ENCODE measurements around the gene TAP1.
"Not testable (repeated sequence)": the region's sequence is repeated elsewhere in the genome, so short reads cannot be mapped to it uniquely, and the experiment has no call there.

The TAP1 gene

GRCh38 chr6:32807020-32807580 lies 46.4 kb downstream of the TAP1 start:
- TF ChIP-seq CTCF (IDR thresholded peaks at IDR 0.05; ENCODE audit: low read depth, low read length) = no peak
- in situ Hi-C loops (cut with HindIII; ENCODE audit: low sequenced_read_pairs) = no loop called here
- no peak for DNase-seq (ENCODE audit: low read depth, low spot score)
- no peak overlapping the region for H3K4me3 ChIP-seq (ENCODE audit: low read depth, low read length)

- H3K4me3 ChIP-seq (ENCODE audit: low read depth, low read length); DNase-seq (ENCODE audit: low read depth, low spot score); in situ Hi-C loops (cut with HindIII; ENCODE audit: low sequenced_read_pairs): not testable (repeated sequence)
These were observed 48.1 kb downstream of the TAP1 start for GRCh38 chr6:32805404-32805803.

- H3K4me3 ChIP-seq (ENCODE audit: low read depth, low read length) = no peak overlapping the region
- no peak for DNase-seq (ENCODE audit: low read depth, low spot score)
- no peak for TF ChIP-seq CTCF (IDR thresholded peaks at IDR 0.05; ENCODE audit: low read depth, low read length)
- in situ Hi-C loops (cut with HindIII; ENCODE audit: low sequenced_read_pairs) = no loop called here
These were observed 50.1 kb downstream of the TAP1 start for GRCh38 chr6:32803416-32803815.

- H3K4me3 ChIP-seq (ENCODE audit: low read depth, low read length) = no peak overlapping the region
- in situ Hi-C loops (cut with HindIII; ENCODE audit: low sequenced_read_pairs) = no loop called here
- TF ChIP-seq CTCF (IDR thresholded peaks at IDR 0.05; ENCODE audit: low read depth, low read length) = no peak
- DNase-seq (ENCODE audit: low read depth, low spot score) = no peak
These were observed 53.8 kb downstream of the TAP1 start for GRCh38 chr6:32799740-32800139.

- TF ChIP-seq CTCF (IDR thresholded peaks at IDR 0.05; ENCODE audit: low read depth, low read length) = no peak
- no peak for DNase-seq (ENCODE audit: low read depth, low spot score)
- H3K4me3 ChIP-seq (ENCODE audit: low read depth, low read length) = no peak overlapping the region
- in situ Hi-C loops (cut with HindIII; ENCODE audit: low sequenced_read_pairs) = no loop called here
These were observed 54.3 kb downstream of the TAP1 start for GRCh38 chr6:32799168-32799567.

- peak; percentile 77 for TF ChIP-seq CTCF (IDR thresholded peaks at IDR 0.05; ENCODE audit: low read depth, low read length)
- H3K4me3 ChIP-seq (ENCODE audit: low read depth, low read length) = no peak overlapping the region
- in situ Hi-C loops (cut with HindIII; ENCODE audit: low sequenced_read_pairs) = no loop called here
- DNase-seq (ENCODE audit: low read depth, low spot score) = peak; percentile 55
These were observed 56.4 kb downstream of the TAP1 start for GRCh38 chr6:32796848-32797776.

All from astrocyte of the spinal cord (primary cell).